Measurements from ENCODE around the gene PDPN.

DNA sequence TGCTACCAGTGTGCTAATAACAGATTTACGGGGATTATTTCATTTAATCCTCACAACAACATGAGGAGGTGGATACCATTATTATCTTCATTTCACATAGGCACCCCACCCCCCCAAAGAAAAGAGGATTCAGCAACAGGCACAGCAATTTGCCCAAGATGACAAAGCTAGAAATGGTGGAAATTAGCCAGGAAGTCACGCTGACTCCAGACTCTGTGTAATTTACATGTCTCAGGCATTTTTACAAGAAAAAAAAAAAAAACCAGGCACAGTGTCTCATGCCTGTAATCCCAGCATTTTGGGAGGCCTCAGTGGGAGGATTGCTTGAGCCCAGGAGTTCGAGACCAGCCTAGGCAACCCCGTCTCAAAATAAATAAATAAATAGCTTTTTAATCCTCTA, 78.9 kb downstream of the PDPN start:
- TF ChIP-seq, protein P1, sequence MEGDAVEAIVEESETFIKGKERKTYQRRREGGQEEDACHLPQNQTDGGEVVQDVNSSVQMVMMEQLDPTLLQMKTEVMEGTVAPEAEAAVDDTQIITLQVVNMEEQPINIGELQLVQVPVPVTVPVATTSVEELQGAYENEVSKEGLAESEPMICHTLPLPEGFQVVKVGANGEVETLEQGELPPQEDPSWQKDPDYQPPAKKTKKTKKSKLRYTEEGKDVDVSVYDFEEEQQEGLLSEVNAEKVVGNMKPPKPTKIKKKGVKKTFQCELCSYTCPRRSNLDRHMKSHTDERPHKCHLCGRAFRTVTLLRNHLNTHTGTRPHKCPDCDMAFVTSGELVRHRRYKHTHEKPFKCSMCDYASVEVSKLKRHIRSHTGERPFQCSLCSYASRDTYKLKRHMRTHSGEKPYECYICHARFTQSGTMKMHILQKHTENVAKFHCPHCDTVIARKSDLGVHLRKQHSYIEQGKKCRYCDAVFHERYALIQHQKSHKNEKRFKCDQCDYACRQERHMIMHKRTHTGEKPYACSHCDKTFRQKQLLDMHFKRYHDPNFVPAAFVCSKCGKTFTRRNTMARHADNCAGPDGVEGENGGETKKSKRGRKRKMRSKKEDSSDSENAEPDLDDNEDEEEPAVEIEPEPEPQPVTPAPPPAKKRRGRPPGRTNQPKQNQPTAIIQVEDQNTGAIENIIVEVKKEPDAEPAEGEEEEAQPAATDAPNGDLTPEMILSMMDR (optimal IDR thresholded peaks at IDR 0.05 in 1 of 3, IDR thresholded peaks at IDR 0.05 in 1 of 3, conservative IDR thresholded peaks at IDR 0.05 in 1 of 3; ENCODE audit: extremely low read depth in 1 of 3, insufficient read depth in 2 of 3, low read length in 3 of 3), result no peak
- TF ChIP-seq EZH2 (IDR thresholded peaks at IDR 0.05; ENCODE audit: low read length), result no peak

All from keratinocyte (primary cell).